Activated T-cell treated with anti-CD3 and anti-CD28 coated beads, Interleukin-2, amount 50 U/mL, for 1 hour (primary cell): ENCODE results near the gene WFS1.

Experiments used
- DNase-seq: peaks from one replicate; pipeline ENCODE4 v3.0.0-alpha.2; 2020

Gene WFS1

DNA sequence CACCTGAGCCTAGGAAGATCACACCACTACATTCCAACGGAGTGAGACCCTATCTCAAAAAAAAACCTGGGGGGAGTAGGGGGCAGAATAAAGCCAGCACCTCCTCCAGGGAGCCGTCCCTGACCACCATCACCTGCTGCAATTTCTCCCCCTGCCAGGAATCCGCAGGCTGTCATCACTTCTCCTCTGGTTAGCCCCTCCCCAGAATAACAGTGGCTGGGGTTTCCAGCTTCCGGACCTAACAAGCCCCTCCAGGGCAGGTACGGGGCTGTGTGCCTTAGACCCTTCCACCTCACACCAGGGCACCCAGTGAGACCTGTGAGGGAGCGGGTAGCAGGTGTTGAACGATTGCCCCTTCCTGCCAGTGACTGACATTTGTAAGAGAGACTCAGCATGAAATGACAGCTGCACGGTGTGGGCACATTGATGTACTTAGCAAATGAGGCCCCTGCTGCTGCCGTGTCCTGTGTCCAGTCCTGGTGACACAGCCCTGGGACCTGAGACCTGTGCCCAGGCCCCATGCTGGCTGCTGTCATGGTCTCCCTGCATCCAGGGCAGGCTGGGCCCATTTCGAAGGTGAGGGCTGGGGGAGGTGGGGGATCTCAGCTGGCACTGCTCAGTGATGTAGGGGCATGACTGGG lies 6.7 kb upstream of the WFS1 start:
- DNase-seq, result no peak

DNA sequence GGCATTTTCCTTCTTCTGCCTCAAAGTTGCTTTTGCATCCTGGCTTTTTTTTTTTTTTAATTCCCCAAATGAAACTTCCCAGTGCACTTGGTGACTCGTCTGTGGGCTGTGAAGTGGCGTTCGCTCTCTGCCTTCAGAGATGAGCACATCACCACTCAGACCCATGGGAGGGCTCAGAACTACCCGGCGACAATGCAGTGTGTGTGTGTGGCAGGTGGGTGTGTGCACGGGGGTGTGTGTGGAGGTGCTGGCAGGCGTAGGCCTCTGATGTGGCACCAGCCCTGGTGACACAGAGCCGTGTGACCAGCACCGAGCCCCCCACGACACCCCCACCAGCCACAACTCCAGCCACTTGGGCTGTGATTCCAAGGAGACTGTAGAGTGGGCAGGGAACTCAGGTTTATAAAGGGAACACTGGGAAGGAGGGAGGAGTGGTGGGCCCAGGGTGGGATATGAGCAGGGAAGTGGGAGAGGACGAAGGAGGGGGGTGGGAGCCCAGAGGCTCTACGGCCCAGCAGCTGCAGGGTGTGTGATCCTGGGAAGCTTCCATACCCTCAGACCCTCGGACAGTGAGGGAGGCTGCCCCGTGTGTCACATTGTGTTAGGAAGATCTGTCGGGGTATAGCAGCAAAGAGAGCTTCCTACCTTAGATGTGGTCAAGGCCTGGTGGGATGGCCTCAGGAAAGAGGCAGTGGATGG lies 6.0 kb upstream of the WFS1 start:
- no peak for DNase-seq

- DNase-seq, result peak; percentile 22
Measured at GRCh38 chr4:6264225-6264540, 5.5 kb upstream of the WFS1 start.

DNA sequence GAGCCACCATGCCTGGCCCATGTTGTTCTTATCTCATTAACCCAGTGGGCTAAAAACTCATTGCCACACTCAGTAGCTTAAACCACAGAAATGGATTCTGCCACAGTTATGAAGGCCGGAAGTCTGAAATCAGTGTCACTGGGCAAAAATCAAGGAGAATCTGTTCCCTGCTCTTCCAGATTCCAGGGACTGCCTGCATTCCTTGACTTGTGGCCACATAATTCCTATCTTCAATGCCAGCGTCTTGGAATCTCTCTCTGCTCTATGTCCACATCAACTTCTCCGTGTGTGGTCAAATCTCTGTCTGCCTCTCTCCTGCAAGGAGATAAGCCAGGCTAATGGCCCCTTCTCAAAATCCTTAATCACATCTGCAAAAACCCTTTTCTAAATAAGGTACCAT lies 4.1 kb upstream of the WFS1 start:
- DNase-seq, result no peak

DNA sequence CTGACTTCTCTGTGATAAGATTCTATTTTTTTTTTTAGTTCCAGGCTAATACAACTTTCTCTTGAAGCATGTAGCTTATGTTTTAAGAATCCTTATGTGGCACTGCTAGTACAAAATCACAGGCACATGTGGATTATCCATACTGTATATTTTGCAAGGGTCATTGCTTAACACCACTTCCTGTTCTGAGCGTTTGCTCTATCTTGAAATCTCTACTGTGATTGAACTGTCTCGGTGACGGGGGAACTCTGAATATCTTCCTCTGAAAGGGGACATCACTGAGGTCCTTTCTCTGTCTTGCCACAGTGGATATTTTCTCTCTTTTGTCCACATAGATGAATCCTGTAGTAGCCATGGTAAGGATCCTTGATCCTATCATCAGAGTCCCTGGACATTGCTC lies 2.1 kb upstream of the WFS1 start:
- DNase-seq, result no peak

DNA sequence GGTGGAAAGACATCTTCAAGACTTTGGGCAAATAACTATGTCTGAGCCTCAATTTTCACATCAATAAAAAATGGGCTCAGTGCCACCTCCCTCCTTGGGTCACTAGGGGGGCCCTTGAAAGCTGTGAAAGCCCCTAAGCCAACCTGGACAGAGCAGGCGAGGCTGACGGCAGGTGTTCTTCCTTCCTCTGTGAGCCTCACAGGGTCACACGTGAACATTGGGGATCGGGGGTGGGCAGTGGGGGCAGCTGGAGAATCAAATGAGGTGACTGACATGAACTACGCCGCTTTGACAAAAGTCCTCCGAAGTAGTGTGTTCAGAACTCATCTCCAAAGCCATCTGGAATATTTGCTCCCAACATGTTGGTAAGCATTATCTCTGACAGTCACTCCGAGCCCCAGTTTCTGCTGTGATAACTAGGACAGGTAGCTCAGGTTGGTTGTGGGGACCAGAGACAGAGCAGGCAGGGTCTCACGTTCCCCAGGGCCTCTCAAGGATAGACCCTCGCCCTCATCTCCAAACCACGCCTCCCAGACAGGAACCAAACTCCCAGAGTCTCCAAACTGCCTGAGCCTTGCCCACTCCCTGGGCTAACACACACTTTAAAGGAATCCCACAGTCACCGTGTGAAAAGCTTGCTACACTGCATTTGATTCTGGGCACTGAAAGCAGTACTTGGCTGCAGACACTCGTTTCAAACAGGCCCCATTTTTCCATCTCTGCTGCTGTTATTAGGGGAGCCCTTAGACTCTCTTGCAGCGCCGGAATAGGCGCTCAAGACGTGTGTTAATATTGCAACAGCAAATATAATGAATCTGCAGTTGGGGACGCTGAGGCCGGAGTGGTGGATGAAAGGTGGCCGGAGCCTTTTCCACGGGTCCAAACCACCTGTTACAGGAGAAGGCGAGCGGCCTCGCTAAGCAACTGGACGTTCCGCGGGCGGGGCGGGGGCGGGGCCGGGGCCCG lies 717 bp upstream of the WFS1 start:
- no peak for DNase-seq

DNA sequence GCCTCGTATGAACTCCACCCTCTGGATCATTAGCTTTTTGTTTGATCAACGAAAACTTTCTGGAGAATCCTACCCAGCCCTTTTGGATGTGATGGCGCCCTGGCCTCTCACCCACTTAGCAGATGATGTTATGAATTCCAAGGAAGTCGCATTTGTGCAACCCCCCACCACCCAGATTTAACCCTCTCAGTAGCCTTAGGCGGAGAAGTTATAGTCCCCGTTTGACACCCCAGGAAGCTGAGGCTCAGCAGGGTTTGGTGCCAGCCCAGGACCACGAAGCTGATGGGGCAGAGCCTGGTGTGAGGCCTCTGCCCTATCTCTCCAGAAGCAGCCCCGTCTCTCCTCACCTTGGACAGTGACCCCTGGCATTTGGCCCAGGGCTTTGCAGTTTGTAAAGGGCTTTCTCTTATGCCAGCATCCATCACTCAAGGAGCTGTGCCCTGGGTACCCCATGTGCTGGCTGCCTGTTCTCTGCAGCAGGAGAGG lies 1.0 kb downstream of the WFS1 start:
- DNase-seq, result peak; percentile 24

- DNase-seq, result no peak
Measured at GRCh38 chr4:6271206-6271605, 1.6 kb downstream of the WFS1 start.

DNA sequence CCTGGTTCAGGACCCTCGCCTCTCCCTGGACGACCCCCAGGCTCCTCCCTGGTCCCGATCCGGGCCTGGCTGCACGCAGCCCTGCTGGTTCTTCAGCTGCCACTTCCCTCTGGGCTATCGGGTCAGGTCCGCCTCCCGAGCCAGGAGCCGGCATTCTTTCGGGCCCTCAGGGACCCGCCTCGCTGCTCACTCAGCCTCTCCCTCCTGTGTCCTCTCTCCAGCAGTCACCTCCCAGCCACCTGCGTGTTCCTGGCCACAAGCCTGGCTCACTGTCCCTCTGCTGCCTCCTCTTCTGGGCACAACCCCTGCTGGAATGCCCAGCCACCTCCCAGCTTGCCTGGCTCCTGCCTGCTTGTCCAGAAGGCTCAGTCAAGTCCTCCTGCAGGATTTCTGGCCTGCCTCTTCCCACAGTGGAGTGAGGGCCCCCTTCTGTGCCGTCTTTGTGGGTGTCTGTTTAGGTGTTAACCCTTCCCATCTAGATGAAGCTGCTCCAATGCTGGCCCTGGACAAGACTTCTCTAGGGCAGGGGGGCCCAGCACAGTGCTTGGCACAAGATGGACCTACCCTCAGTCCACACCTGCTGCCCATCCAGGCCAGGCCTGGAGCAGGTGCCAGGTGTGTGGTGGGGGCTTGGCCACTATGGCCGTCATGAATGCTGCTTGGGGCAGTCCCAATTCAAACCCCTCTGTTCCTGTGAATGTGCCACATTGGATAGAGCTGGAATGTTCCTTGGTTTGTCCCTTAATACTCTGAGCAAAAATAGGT lies 2.2 kb downstream of the WFS1 start:
- no peak for DNase-seq

DNA sequence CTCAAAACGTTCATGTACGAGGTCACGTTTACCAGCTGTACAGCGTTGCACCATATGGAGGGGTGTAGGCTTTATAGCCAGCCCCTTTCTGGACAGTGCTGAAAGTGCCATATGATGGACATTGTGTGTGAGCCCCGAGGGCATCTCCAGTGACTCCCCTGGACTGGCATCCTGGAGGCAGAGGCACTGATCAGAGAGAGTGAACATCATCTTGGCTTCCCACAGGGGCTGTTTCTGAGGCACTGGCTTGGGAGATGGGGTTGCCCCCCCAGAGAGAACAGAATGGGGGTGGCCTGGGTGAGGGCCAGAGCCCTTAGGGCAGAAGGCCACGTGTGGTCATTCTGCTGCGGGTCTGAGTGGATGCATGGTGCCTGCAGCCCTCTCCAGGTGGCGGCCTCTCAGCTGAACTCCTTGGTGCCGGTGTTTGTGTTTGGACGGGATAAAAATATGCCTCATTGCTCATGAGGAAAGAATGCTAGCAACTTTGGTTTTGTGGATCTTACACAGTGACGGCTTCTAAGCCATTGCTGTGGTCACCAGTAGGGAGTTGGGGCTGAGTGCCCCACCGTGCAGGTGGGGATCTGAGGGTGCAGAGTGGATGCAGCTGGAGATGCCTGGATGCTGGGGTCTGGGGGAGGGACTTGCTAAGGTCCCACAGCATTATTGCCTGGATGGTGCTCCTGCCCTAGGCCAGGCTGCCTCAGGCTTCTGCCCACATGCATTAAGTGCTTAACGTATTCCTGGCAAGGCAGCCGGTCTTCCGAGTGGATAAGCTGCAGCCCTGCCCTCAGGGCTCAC lies 3.4 kb downstream of the WFS1 start:
- DNase-seq, result no peak

- no peak for DNase-seq
Measured at GRCh38 chr4:6273661-6273990, 4.0 kb downstream of the WFS1 start.

DNA sequence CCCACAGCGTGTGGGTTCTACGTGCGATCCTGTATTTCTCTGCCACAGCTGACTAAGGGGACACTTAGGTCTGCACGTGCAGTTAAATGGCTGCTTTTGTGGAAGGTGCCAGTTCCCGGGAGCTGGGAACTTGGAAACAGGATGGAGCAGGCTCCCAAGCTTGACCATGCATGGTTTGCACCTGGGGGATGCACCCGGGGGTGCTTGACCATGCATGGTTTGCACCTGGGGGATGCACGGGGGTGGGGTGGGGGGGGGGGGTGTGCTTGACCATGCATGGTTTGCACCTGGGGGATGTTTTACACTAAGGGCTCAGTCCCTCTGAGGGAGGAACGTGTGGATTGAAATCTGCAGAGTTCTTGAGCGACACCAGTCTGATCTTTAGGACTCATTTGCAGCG lies 5.7 kb downstream of the WFS1 start:
- no peak for DNase-seq

GRCh38 chr4:6275898-6276806 lies 6.5 kb downstream of the WFS1 start:
- DNase-seq, result no peak

DNA sequence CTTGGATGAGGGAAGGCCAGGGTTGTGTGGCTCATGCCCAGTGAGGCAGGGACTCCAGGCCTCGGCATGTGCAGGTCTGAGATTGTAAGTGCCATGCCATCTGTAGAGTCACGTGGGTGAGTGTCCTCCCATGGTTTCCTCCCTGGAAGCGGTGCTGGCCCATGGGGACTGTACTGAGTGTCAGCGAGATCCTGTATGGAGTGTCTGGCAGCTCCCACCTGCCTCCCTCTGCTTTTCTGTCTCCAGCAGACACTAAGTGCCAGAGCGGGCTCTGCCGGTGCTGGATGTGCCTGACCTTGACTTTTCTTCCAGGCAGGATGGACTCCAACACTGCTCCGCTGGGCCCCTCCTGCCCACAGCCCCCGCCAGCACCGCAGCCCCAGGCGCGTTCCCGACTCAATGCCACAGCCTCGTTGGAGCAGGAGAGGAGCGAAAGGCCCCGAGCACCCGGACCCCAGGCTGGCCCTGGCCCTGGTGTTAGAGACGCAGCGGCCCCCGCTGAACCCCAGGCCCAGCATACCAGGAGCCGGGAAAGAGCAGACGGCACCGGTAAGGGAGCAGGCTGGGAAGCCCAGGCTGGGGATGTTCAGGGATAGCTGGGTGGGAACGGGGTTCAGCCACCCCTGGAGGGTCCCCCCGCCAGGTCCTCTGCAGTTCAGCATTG lies 7.6 kb downstream of the WFS1 start:
- no peak for DNase-seq

DNA sequence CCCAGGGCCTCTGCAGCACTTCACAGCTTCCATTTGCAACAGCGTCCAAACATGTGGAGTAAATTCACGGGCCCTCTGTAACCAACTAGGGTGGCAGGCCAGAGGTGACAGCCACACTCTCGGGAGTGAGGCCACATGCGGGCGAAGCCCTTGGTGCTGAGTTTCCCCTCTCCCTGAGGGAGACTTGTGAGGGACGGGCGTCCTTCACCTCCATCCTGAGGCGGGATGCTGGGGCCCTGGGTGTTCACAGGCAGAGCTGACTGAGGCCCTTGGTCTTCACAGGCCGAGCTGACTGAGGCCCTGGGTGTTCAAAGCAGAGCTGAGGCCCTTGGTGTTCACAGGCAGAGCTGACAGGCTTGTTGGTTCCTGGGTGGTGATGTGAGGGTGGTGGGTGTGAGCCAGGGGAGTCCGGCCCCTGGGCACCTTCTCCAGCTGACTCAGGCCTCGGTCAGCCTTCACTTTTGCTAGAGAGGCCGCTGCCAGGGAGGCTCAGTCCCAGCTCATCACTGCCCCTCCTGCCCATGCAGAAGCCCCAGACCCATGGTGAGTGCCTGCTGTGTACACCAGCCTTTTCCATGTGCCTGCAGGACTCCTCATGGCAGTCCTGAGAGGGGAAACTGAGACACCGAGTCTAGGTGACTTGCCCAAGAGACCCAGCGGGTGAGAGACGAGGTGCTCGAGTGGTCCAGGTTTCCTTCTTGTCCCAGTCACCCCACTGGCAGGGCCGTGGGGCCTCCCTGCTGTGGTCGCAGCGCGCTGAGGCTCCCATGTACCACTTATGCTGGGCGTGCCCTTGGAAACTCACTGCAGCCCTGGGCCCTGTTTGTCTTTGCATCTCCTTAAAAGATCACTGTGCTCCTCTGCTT lies 8.5 kb downstream of the WFS1 start:
- no peak for DNase-seq

DNA sequence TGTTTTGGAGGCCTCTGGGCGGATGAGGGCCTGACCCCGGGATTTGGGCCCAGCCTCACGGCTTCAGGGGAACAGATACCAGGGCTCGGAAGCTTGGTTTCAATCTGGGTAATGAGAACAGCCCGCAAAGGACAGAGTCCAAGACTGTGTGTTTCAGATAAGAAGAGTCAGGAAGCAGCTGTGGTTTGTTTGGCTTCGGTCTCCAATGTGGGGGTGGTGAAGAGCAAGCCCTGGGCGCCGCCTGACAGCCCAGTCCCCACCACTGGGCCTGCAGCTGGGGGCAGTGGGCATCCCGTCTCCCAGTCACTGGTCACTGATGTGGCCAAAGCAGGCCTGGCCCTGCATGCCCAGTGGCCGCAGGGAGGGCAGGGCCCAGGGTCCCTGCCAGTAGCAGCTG lies 9.1 kb downstream of the WFS1 start:
- DNase-seq, result no peak

DNA sequence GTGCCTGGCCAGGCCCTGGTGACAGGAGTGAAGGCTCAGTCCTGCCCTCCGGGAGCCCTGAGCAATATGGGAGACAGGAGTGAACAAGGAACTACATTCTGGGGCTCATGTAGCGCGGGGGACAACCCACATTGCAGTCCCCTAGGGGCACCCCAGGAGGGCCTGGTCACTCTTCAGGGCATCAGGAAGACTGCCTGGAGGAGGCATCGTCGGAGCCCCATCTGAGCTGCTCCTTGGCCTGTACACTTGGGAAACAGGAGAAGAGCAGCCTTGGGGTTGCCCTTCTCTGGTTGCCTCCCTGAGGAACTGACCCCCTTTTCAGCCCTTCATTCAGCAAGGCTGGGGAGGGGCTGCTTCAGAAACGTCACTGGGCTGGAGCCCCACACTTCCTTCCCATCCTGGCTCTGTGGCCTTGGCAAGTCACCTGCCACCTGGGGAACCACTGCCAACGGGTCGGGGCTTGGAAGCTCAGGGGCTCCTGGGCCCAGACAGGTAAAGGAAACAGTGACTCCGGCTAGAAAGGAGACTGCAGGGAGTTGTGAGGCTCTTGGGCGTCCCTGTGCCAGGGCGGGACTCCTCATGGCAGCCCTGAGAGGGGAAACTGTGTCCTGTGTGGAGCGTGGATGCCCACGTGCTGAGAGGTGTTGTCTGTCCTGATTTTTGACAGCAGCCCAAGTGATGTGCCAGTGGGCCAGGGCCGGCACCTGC lies 10.1 kb downstream of the WFS1 start:
- DNase-seq, result no peak

- no peak for DNase-seq
Measured at GRCh38 chr4:6280365-6280996, 10.8 kb downstream of the WFS1 start.
